Upper lobe of right lung (tissue), 1 donor: Measurements from ENCODE around the gene USP24. TPM values are rescaled to one million over a fixed set of nuclear protein-coding genes. Genes with fewer than 3 reads are reported as not detected.
A peak's percentile ranks its signal among the peaks of the same experiment; 100 is the strongest.
"Not testable (repeated sequence)": the region's sequence is repeated elsewhere in the genome, so short reads cannot be mapped to it uniquely, and the experiment has no call there.

ENCODE experiments used
- ATAC-seq: fragments of 200-7000 bp; cut with Tn5 transposase; one replicate; pipeline ENCODE4 v1.9.1; 2020; ENCODE audit warnings: mild to moderate bottlenecking, moderate library complexity
- DNase-seq: peaks from one replicate; pipeline ENCODE4 v3.0.0-alpha.2; 2020
- H3K27ac ChIP-seq: fragments of 200-600 bp; one replicate; pipeline ENCODE4 v1.8.0; 2022
- H3K27me3 ChIP-seq: fragments of 200-600 bp; one replicate; pipeline ENCODE4 v1.8.0; 2022; ENCODE audit warnings: mild to moderate bottlenecking
- H3K36me3 ChIP-seq: fragments of 200-600 bp; one replicate; pipeline ENCODE4 v1.8.0; 2022
- H3K4me1 ChIP-seq: fragments of 200-600 bp; one replicate; pipeline ENCODE4 v1.8.0; 2022
- H3K4me3 ChIP-seq: fragments of 200-600 bp; one replicate; pipeline ENCODE4 v1.8.0; 2022; ENCODE audit warnings: mild to moderate bottlenecking
- H3K9me3 ChIP-seq: fragments of 200-600 bp; one replicate; pipeline ENCODE4 v1.8.0; 2022
- intact Hi-C: fragments of 100-400 bp; cut with DNase I; formaldehyde crosslinking; loops from one replicate; pipeline ENCODE4 v1.11.0; 2022
- total RNA-seq: library from RNA; stranded (reverse); fragmentation: NEBNext Ultra II Directional; extraction: Animal tissue kit (Norgen Biotek cat#: 25700); gene quantifications from one replicate; pipeline ENCODE4 v1.2.1, GENCODE V29; 2021
- TF ChIP-seq, protein P1 (sequence below): fragments of 200-600 bp; IDR thresholded peaks from one replicate; pipeline ENCODE4 v1.8.0; 2022; ENCODE audit warnings: antibody characterized with exemption
- donor health status: DM: no; HTN: yes; CAD: no; lungs with severe emphysema.

USP24 gene
- total RNA-seq, 1 donor from 2014 or later: 39.5 TPM

DNA sequence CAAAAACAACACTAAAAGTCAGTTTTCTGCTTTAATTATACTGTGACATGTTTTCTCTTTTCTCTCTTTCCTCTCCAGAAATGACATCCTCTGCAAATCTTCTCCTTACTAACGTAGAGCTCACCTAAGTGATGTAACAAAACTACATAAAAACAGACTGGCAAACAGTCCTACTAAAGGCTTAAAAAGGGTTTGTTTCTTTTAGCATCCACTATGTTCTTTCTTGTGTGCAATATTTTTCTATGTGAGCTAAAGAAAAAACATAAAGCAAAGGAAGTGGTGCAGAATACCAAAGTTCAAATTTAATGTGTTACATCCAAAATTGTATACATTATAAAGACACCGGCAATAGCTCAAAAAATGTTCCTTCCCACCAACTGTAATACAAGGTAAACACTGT, 14.5 kb downstream of the USP24 start:
- Histone ChIP-seq H3K4me1 (peaks cover 37% of the 10 kb centered on the region), H3K4me3 (no peak overlapping the region), H3K27me3 (no peaks in the 10 kb centered on the region), H3K36me3 (no peaks in the 10 kb centered on the region), H3K27ac (no peak overlapping the region), H3K9me3 (no peaks in the 10 kb centered on the region)
- TF ChIP-seq, protein P1, sequence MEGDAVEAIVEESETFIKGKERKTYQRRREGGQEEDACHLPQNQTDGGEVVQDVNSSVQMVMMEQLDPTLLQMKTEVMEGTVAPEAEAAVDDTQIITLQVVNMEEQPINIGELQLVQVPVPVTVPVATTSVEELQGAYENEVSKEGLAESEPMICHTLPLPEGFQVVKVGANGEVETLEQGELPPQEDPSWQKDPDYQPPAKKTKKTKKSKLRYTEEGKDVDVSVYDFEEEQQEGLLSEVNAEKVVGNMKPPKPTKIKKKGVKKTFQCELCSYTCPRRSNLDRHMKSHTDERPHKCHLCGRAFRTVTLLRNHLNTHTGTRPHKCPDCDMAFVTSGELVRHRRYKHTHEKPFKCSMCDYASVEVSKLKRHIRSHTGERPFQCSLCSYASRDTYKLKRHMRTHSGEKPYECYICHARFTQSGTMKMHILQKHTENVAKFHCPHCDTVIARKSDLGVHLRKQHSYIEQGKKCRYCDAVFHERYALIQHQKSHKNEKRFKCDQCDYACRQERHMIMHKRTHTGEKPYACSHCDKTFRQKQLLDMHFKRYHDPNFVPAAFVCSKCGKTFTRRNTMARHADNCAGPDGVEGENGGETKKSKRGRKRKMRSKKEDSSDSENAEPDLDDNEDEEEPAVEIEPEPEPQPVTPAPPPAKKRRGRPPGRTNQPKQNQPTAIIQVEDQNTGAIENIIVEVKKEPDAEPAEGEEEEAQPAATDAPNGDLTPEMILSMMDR: no peak
- no peak for ATAC-seq
- DNase-seq: no peak
- intact Hi-C loops: no loop called here

DNA sequence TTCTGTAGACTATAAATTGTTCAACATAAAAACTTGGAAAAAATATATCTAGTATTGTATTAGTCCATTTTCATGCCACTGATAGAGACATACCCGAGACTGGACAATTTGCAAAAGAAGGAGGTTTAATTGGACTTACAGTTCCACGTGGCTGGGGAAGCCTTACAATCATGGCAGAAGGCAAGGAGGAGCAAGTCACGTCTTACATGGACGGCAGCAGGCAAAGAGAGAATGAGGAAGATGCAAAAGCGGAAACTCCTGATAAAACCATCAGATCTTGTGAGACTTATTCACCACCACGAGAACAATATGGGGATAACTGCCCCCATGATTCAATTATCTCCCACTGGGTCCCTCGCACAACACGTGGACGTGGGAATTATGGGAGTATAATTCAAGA, 15.4 kb downstream of the USP24 start:
- H3K4me3 ChIP-seq, H3K27me3 ChIP-seq, H3K9me3 ChIP-seq, H3K27ac ChIP-seq, ATAC-seq, DNase-seq, H3K36me3 ChIP-seq, intact Hi-C loops: not testable (repeated sequence)
- H3K4me1 ChIP-seq: peaks cover 38% of the 10 kb centered on the region

DNA sequence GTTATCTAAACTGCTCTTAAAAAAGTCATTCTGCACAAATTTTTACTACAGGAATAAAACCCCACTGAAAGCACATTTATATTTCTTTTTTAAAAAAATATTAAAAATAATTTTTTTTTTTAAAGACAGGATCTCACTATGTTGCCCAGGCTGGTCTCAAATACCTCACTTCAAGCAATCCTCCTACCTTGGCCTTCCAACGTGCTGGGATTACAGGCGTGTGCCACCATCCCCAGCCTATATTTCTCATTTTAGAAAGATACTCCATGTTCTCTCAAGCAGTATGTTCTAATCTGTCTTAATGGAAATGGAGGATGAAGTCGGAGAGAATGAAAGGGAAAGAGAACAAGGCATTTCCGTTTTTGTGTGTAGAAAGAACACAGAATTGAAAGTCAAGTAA, 17.1 kb downstream of the USP24 start:
- H3K36me3 ChIP-seq: no peaks in the 10 kb centered on the region
- no peak overlapping the region for H3K4me3 ChIP-seq
- ATAC-seq (no peak), DNase-seq (no peak)
- TF ChIP-seq, protein P1: no peak
- H3K4me1 ChIP-seq: peaks cover 28% of the 10 kb centered on the region
- H3K27me3 ChIP-seq: no peaks in the 10 kb centered on the region
- H3K9me3 ChIP-seq: no peaks in the 10 kb centered on the region
- H3K27ac ChIP-seq: no peak overlapping the region
- intact Hi-C loops: no loop called here

DNA sequence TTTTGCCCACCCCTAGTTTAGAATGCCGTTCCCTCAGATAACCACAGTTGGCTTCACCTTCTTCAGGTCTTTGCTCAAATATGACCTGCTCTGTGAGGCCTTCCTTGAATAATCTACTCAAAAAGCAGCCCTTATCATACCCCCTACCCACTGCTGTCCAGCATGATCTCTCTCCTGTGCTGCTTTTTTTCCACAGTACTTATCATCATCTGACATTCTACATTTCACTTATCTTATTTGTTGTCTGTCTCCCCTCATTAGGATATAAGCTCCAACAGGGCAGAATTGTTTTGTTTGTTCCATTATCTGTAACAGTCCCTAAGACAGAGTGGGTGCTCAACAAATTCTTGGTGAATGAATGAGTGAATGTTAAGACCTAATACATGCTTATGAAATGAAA, 18.1 kb downstream of the USP24 start:
- Histone ChIP-seq H3K27me3 (no peaks in the 10 kb centered on the region), H3K36me3 (no peaks in the 10 kb centered on the region), H3K4me3 (no peak overlapping the region), H3K9me3 (no peaks in the 10 kb centered on the region), H3K27ac (no peak overlapping the region), H3K4me1 (peaks cover 23% of the 10 kb centered on the region)
- ATAC-seq (no peak), DNase-seq (no peak)
- intact Hi-C loops: no loop called here
- TF ChIP-seq, protein P1: no peak

DNA sequence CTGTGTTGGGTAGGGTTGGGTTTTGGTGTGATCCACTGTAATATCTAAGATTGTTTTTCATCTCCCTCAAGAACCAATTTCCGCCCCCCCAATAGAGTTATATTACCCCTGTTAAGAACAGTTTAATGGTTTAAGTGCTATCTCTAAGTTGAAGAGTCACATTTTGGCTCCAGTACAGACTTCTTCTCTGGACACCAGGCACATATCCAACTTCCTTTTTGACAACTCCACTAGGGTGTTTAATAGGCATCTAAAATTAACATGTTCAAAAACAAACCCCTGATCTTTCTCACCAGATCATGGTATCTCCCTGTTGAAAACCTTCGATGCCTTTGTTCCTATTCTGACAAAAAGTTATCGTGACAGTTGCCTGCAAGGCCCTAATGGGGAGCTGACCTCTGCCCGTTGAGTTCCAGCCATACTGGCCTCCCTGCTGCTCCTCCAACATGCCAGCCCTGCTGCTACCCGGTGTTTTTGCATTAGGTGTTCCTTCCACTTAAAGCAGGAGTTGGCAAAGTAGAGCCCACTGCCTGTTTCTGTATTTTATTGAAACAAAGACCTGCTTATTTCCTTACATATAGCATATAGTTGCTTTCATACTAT, 18.6 kb downstream of the USP24 start:
- Histone ChIP-seq H3K27ac (no peak overlapping the region), H3K36me3 (no peaks in the 10 kb centered on the region), H3K27me3 (no peaks in the 10 kb centered on the region), H3K4me3 (no peak overlapping the region), H3K9me3 (no peaks in the 10 kb centered on the region), H3K4me1 (peaks cover 23% of the 10 kb centered on the region)
- DNase-seq (no peak), ATAC-seq (no peak)
- intact Hi-C loops: no loop called here
- TF ChIP-seq, protein P1: no peak

DNA sequence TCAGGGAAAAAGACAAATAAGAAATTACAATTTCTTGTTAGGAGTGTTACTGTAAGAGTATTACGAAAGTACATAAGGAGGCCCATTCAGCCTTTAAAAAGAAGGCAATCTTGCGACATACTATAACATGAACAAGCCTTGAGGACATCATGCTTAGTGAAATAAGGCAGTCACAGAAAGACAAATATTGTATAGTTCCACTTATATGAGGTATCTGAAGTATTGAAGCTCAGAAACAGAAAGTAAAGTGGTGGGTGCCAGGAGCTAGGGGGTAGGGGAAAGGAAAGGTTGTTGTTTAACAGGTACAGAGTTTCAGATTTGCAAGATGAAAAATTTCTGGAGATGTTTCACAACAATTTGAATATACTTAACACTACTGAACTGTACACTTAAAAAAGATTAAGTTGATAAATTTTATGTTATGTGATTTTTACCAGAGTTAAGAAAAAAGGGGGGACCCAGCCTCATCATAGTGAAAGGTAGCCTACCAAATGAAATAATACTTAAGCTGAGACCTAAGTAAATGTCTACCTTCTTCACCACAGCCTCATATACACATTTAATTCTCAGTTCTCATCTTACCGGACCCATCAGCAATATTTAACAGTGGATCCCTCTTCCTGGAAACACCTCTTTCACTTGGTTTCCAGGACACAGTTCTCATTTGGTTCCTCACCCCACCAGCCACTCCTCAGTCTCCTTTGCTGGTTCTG, 19.5 kb downstream of the USP24 start:
- peak; percentile 69 for ATAC-seq
- H3K27me3 ChIP-seq: no peaks in the 10 kb centered on the region
- no peak for DNase-seq
- TF ChIP-seq, protein P1: no peak
- H3K27ac ChIP-seq: no peak overlapping the region
- no peak overlapping the region for H3K4me3 ChIP-seq
- H3K36me3 ChIP-seq: no peaks in the 10 kb centered on the region
- intact Hi-C loops: no loop called here
- peaks cover 23% of the 10 kb centered on the region for H3K4me1 ChIP-seq
- no peaks in the 10 kb centered on the region for H3K9me3 ChIP-seq
